ENCODE results near the gene USP2. TPM values are rescaled to one million over a fixed set of nuclear protein-coding genes. Genes with fewer than 3 reads are reported as not detected.

Gene USP2
- total RNA-seq, 1 experiment from 2014 or later: 0.29 TPM

DNA sequence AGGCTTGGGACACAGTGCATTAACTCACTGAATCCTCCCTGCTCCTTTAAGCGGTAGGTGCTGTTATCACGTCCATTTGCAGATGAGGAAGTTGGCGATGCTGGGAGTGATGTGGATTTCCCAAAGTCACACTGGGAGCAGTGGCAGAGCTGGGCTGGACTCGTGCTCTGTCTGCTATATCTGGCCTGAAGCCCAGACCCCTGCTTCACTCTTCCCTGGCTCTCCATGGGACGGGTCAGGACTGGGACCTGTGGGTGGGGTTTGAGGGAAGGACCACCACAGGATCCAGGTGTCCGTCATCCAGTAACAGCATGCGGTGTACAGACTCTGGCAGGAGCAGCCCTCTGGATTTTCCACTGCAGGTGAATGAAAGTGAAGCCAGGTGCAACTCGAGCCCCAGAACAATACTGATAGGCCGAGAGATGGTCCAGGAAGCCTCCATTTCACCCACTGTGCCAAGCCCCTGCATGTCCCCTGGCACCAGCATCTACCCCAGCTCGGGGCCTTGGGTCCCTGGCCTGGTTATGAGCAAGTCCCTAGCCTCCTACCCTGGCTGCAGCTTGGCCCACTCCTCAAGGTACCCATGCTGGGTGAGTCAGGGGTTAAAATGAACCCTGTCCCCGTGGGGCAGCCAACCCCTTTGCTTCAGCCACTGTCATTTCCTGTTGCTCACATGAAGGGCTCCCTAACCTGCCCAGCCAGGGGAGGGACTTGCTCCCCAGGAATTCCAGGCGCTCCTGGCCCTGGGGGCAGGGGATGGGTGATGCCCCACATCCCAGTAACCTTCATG, 4.2 kb downstream of the USP2 start:
- DNase-seq (ENCODE audit: low spot score): no peak

GRCh38 chr11:119376197-119376847, 5.2 kb downstream of the USP2 start:
- no peak for DNase-seq (ENCODE audit: low spot score)

DNA sequence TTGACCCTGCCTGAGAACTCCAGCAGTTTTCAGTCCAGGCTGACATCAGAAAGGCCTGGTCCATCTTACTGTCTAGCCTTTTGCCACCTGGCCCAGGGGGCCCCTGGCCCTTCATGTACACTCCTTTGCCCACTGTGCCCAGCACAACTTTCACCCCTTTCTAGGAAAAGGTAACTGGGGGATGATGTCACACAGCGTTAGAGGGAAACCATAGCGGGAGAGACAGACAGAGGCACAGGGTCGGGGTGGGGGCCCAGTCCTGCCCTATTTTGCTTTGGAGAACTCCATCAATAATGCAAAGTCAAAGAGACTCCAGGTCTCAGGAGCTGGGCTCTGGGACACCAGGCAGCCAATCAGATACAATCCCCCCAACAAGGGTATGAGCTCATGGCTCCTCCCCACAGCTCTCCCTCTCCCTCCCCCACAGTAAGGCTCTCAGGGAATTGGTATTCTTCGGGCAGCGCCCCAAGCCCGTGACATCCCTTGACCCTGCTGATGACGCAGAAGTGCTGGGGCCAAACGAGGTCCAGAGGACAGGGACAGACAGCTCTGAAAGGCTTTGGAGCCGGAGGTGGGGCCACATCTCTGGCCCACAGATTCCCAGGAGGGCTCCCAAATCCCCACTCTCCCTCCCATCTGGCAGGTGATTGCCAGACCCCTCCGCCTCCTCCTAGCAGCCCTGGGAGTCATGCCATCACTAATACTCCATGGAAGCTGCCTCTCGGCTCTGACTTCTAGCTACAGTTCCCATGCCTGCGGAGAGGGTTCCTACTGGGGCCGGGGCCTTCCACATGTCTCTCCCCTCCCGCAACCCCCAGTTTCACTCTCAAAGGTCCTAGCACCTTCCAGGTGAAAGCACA, 5.9 kb downstream of the USP2 start:
- DNase-seq (ENCODE audit: low spot score): no peak

DNA sequence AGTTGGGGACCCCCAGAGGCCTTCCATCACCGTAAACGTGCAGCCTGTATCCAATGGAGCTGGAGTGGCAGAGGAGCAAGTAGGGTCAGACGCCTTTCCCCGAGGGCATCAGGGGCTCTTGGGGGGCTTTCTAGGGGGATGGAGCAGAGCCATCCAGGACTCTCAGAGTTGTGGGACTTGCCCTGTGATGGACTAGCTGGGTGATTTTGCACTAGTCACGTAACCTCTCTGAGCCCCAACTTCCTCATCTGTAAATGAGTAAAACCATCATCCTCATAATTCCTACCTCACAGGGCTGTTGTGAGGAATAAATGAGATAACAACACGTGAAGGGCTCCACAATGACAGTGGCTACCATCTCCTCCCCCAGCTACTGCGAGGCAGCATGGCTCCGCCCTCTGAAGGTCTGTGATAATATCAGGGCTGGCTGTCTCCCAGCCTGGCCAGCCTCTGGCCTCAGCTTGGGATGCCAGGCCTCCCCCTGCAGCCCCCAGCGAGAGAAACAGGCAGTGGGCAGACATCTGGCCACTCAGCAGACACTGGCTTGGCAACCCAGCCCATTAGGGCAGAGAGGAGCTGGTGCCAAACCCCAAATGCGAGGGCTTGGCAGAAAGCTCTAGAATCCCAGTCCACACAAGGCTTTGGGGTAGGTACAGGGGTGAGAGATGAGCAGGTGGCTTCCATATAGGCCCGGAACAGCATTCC, 6.7 kb downstream of the USP2 start:
- no peak for DNase-seq (ENCODE audit: low spot score)

DNA sequence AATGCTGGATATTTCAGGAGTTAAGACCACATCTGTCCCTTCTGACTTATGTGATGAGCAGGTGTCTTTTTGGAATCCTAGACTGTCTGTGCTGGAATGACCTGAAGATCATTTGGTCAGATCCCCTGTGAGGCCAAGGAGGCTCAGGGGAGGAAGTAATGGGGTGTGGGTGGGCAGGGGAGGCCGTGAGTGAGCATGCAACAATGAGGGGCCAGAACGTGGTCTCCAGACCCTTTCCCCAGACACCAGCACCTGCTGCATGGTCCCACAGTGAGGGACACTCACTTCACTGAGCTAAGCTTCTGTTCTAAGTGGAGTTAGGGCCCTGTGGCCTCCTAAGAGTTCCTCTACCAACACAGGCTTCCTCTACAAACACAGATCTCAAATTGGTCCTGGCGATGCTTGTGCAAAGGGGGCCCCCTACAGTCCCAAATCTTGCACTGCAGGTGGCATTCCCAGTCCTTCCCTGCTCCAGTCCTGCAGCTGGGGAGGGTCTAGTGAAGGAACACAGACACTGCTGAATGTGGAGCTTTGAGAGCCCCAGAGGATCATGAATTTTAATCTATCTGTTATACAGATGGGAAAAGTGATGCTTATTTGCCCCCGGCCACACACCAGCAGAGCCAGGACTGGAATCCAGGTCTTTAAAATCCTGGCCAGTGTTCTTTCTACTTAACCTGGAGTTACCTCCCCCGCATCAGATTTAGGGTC, 7.4 kb downstream of the USP2 start:
- peak; percentile 57 for DNase-seq (ENCODE audit: low spot score)

GRCh38 chr11:119373059-119373920, 8.2 kb downstream of the USP2 start:
- no peak for DNase-seq (ENCODE audit: low spot score)

GRCh38 chr11:119372260-119373058, 9.0 kb downstream of the USP2 start:
- DNase-seq (ENCODE audit: low spot score): no peak

GRCh38 chr11:119371778-119372182, 9.7 kb downstream of the USP2 start:
- peak; percentile 60 for DNase-seq (ENCODE audit: low spot score)

DNA sequence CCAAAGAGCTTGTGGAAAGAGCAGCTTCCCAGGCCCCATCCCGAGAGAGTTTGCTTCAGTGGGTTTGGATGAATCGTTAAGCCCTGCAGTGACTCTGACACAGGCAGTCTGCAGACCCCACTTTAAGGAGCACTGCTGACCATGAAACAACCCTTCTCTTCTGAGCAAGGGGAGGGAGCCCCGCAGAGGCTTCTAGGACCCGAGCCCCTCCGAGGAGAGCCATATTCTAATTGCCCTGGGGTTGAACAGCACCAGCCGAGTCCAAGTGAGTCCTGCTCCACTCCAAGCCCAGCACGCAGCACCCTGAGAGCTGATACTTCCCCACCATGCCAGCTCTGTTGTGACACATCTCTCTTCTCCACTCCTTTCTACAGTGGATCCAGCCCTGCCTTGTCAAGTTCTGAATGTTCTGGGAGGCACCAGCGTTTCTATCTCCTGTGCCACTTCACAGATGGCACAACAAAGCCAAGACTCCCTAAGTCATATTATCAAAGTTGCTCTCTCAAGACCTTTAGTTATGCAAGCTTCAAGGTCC, 10.4 kb downstream of the USP2 start:
- DNase-seq (ENCODE audit: low spot score): no peak

DNA sequence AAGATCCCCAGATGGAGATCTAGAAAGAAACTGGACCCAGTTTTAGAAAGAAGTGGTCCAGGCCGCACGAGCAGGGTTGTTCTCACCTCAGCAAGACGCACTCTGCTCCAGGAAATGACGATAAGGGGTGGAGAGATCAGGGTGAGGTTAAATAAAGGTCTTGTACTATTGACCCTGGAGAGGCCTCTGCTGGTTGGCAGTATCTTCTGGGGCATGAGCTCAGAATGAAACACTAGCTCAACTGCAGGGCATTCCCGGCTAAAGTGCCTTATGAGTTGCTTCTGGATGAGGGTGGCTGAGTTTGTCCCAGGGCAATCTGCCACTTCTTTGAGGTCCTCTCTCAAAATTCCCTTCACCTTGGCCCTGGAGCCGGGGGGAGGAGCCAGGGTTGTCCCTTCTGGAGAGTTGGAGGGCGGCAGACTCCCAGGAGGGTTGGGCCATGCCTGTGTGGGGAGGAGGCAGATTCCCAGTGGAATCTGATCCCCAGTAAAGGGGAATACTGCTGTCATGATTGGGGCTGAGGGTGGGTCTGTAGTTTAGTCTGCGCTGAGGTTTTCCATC, 10.9 kb downstream of the USP2 start:
- no peak for DNase-seq (ENCODE audit: low spot score)

- DNase-seq (ENCODE audit: low spot score): no peak
These were observed 12.2 kb downstream of the USP2 start for GRCh38 chr11:119369132-119369925.

DNA sequence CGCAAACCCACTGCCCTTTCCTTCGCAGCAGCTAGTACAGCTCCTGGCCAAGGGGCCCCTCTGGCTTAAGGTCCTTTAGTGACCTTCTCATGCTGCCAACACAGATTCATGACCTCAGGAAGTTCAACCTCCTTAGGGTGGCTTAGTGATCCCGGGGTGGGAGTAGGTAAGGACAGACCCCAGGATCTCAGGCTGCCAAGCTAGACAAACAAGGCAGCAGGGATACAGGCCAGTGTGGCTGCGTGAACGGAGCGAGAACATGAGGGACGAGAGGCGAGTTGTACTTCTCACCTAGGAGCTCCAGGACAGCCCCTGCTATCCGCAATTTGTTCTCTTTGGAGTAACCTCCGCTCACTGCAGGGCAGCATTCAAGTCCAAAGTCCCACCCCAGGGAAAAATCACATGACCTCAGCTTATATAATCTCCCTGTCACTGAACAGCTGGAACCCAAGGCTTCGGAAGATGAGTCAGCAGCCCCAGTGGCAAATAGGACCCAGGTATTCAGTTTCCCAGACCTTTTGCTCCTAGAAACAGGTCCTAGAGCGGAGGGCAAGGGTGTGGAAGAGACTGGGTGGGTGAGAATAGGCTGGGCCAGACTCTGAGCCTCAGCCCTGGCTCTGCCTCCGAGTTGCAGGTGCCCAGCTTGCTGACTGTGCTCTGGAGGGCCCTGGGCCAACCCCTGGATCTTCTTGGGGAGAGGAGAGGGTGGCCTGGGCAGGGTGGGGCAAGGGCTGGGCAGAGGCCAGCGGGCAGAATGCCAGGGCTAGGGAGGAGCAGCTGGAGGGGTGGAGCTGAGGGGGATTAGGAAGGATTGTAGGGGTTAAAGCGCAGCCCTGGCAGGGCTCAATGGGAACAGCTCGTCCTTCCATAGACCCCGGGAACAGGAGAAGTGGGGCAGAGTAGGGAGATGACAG, 13.1 kb downstream of the USP2 start:
- DNase-seq (ENCODE audit: low spot score): peak; percentile 46

- no peak for DNase-seq (ENCODE audit: low spot score)
These were observed 13.8 kb downstream of the USP2 start for GRCh38 chr11:119367661-119368120.

- no peak for DNase-seq (ENCODE audit: low spot score)
These were observed 14.5 kb downstream of the USP2 start for GRCh38 chr11:119366690-119367620.

DNA sequence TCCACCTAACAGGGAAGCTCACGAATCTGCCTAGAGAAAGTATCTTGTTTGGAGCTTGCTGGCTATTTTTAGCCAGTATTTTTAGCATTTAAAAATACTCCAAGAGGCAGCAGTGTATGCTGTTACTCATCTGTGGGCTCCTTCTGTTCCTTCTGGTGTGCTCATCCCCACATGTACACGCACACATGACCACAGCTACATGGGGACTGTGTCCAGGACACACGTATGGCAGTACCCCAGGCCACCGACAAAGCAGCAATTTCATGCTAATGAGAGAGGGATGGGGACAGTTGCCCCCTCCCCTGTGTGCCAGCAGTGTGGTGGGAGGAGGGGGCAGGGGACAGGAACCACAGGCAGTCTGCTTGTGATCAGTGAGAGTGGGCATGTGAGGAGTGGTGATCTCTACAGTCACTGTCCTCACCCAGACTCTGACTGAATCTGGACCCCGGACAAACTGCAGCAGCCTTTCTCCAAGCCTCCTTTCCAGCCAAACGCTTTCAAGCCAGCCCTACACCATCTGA, 16.4 kb downstream of the USP2 start:
- no peak for DNase-seq (ENCODE audit: low spot score)

All from H4 (cell line).